Measurements from ENCODE around the gene RPL27. TPM values are rescaled to one million over a fixed set of nuclear protein-coding genes. Genes with fewer than 3 reads are reported as not detected.
A peak's percentile ranks its signal among the peaks of the same experiment; 100 is the strongest.

The RPL27 gene
- 100 to 1,000 TPM; 188 to 422 TPM for total RNA-seq
- 100 to 1,000 TPM; 463 to 928 TPM for polyA plus RNA-seq

GRCh38 chr17:42997984-42998938 is at the start of gene RPL27:
Gene RPL27, plus strand, starts transcription at chr17:42998419. Its CDS starts 332 bp downstream, at chr17:42998751.
- H3K27me3 ChIP-seq (ENCODE audit: control insufficient read depth in 4 of 4, insufficient read depth in 4 of 4, low read length in 3 of 4), result no peaks in the 10 kb centered on the region
- H3K36me3 ChIP-seq (ENCODE audit: control insufficient read depth in 4 of 4, insufficient read depth in 3 of 4, low read depth in 1 of 4, low read length in 3 of 4), result peaks cover 4 to 24% (median 15%) of the 10 kb centered on the region in 4 donors
- H3K9me3 ChIP-seq (ENCODE audit: control insufficient read depth in 4 of 4, low read length in 3 of 4), result no peaks in the 10 kb centered on the region
- H3K4me1 ChIP-seq (ENCODE audit: control insufficient read depth in 4 of 4, insufficient read depth in 4 of 4, low read length in 3 of 4), result peaks cover 8 to 19% (median 15%) of the 10 kb centered on the region in 4 donors
- under 1% methylated on average over 49 of the region's 49 CpGs for WGBS
- H3K4me3 ChIP-seq (ENCODE audit: low read depth in 1 of 3, low read length in 3 of 3), result peak within 1 kb of the TSS; percentile 80 to 100 (median 84)
- DNase-seq (ENCODE audit: low spot score), result peak; percentile 98
- peak; percentile 97 for TF ChIP-seq SP1 (IDR thresholded peaks at IDR 0.05)
- TF ChIP-seq YY1 (IDR thresholded peaks at IDR 0.05), result peak; percentile 90
- peak; percentile 80 for TF ChIP-seq HNF4G (IDR thresholded peaks at IDR 0.05)
- TF ChIP-seq TAF1 (conservative IDR thresholded peaks at IDR 0.05), result peak; percentile 66
- TF ChIP-seq FOXA2 (IDR thresholded peaks at IDR 0.05), result peak; percentile 58
- peak; percentile 99 for TF ChIP-seq NR2F2 (IDR thresholded peaks at IDR 0.05)
- TF ChIP-seq REST (IDR thresholded peaks at IDR 0.05), result peak; percentile 88
- TF ChIP-seq ATF3 (IDR thresholded peaks at IDR 0.05), result peak; percentile 92
- peak; percentile 99 for TF ChIP-seq MAX (IDR thresholded peaks at IDR 0.05)
- TF ChIP-seq CTCF (IDR thresholded peaks at IDR 0.05; ENCODE audit: low read depth, low read length, missing input control), result peak; percentile 97
- peak; percentile 72 to 80 for TF ChIP-seq EGR1 (IDR thresholded peaks at IDR 0.05; ENCODE audit: low read depth in 2 of 2)
- peak; percentile 87 to 93 for TF ChIP-seq RXRA (IDR thresholded peaks at IDR 0.05)
- TF ChIP-seq FOXA1 (IDR thresholded peaks at IDR 0.05), result peak; percentile 57
- peak; percentile 94 for TF ChIP-seq ZBTB33 (IDR thresholded peaks at IDR 0.05)
- peak; percentile 73 to 84 for TF ChIP-seq HNF4A (conservative IDR thresholded peaks at IDR 0.05)
- TF ChIP-seq RAD21 (IDR thresholded peaks at IDR 0.05), result peak; percentile 83 to 87
- TF ChIP-seq GABPA (IDR thresholded peaks at IDR 0.05 in 1 of 2, conservative IDR thresholded peaks at IDR 0.05 in 1 of 2), result peak; percentile 96 to 99
- TF ChIP-seq JUND (IDR thresholded peaks at IDR 0.05), result peak; percentile 85 to 95
- H3K27ac ChIP-seq (ENCODE audit: low read depth in 1 of 2, low read length in 2 of 2), result peak within 1 kb of the TSS; percentile 61 to 98
- peak within 1 kb of the TSS; percentile 97 to 99 for H3K9ac ChIP-seq (ENCODE audit: low read depth in 1 of 2, low read length in 2 of 2)
